Neural cell (in vitro differentiated cells): ENCODE measurements around the gene RCVRN. TPM values are rescaled to one million over a fixed set of nuclear protein-coding genes. Genes with fewer than 3 reads are reported as not detected.

Source experiments
- H2AFZ ChIP-seq: fragments of 200-600, 300-800 bp; sonication (generic), shearing (Covaris generic); 2 replicates; pipeline ENCODE4 v1.6.0; 2014; ENCODE audit warnings: low read depth, mild to moderate bottlenecking, antibody characterized with exemption, low read length, moderate library complexity
- H3F3A ChIP-seq: fragments of 200-600 bp; shearing (Covaris generic); 2 replicates; pipeline ENCODE4 v1.6.1; 2016; ENCODE audit warnings: mild to moderate bottlenecking, moderate library complexity, mixed read lengths, antibody characterized with exemption, low read length; ENCODE audit not compliant: insufficient read depth, poor library complexity, severe bottlenecking
- H3K27ac ChIP-seq: fragments of 200-600, 300-800 bp; sonication (generic), shearing (Covaris generic); 2 replicates; pipeline ENCODE4 v1.5.1; 2014; ENCODE audit warnings: mild to moderate bottlenecking, low read length, moderate library complexity
- H3K27me3 ChIP-seq: fragments of 300-800, 200-600 bp; sonication (generic), shearing (Covaris generic); 2 replicates; pipeline ENCODE4 v1.6.0; 2014; ENCODE audit warnings: mild to moderate bottlenecking, low read depth, low read length, moderate library complexity; ENCODE audit not compliant: insufficient read depth
- H3K36me3 ChIP-seq: fragments of 300-800, 200-600 bp; sonication (generic), shearing (Covaris generic); 2 replicates; pipeline ENCODE4 v1.5.1; 2014; ENCODE audit warnings: mild to moderate bottlenecking, antibody characterized with exemption, low read length, moderate library complexity; ENCODE audit not compliant: insufficient read depth
- H3K4me2 ChIP-seq: fragments of 300-800, 200-600 bp; sonication (generic), shearing (Covaris generic); 2 replicates; pipeline ENCODE4 v1.6.0; 2014; ENCODE audit warnings: mild to moderate bottlenecking, low read length
- H3K4me3 ChIP-seq: fragments of 300-800, 200-600 bp; sonication (generic), shearing (Covaris generic); 2 replicates; pipeline ENCODE4 v1.5.1; 2014; ENCODE audit warnings: mild to moderate bottlenecking, low read length, moderate library complexity
- H3K79me2 ChIP-seq: fragments of 200-600 bp; shearing (Covaris generic); replicated peaks from 2 replicates; pipeline ENCODE4 v1.6.0; 2014; ENCODE audit warnings: mild to moderate bottlenecking, low read length, moderate library complexity; ENCODE audit not compliant: insufficient read depth
- H3K9ac ChIP-seq: fragments of 300-800, 200-600 bp; sonication (generic), shearing (Covaris generic); 2 replicates; pipeline ENCODE4 v1.6.1; 2016; ENCODE audit warnings: mild to moderate bottlenecking, low read length, mixed read lengths
- H3K9me2 ChIP-seq: fragments of 200-600 bp; shearing (Covaris generic); 2 replicates; pipeline ENCODE4 v1.6.1; 2016; ENCODE audit warnings: mild to moderate bottlenecking, low read length, mixed read lengths; ENCODE audit not compliant: insufficient read depth
- H3K9me3 ChIP-seq: fragments of 200-600, 300-800 bp; sonication (generic), shearing (Covaris generic); 2 replicates; pipeline ENCODE4 v1.6.1; 2016; ENCODE audit warnings: mild to moderate bottlenecking, mixed run types, low read length, moderate library complexity, mixed read lengths
- H4K20me1 ChIP-seq: fragments of 200-600 bp; shearing (Covaris generic); 2 replicates; pipeline ENCODE4 v1.6.1; 2016; ENCODE audit warnings: mild to moderate bottlenecking, mixed run types; ENCODE audit not compliant: insufficient read depth
- EP300 ChIP-seq: fragments of 450-650 bp; conservative IDR thresholded peaks from 2 replicates; pipeline ENCODE4 v1.6.1; 2014; ENCODE audit warnings: antibody characterized with exemption, mild to moderate bottlenecking, moderate library complexity; ENCODE audit not compliant: poor library complexity, severe bottlenecking
- EZH2 ChIP-seq: fragments of 200-600, 300-800 bp; shearing (Covaris generic), sonication (generic); IDR thresholded peaks from 2 replicates; pipeline ENCODE4 v1.6.1; 2014; ENCODE audit warnings: antibody characterized with exemption, low read length, borderline replicate concordance, mild to moderate bottlenecking; ENCODE audit not compliant: insufficient read depth, poor library complexity, severe bottlenecking
- MXI1 ChIP-seq: fragments of 450-650 bp; conservative IDR thresholded peaks from 2 replicates; pipeline ENCODE4 v1.6.1; 2014; ENCODE audit warnings: antibody characterized with exemption, mild to moderate bottlenecking; ENCODE audit not compliant: poor library complexity, severe bottlenecking
- POLR2AphosphoS5 ChIP-seq: IDR thresholded peaks from 2 replicates; pipeline ENCODE4 v1.6.1; 2012
- RAD21 ChIP-seq: fragments of 450-650 bp; conservative IDR thresholded peaks from 2 replicates; pipeline ENCODE4 v1.6.1; 2014; ENCODE audit warnings: antibody characterized with exemption, mild to moderate bottlenecking, moderate library complexity
- SMC3 ChIP-seq: fragments of 450-650 bp; conservative IDR thresholded peaks from 2 replicates; pipeline ENCODE4 v1.6.1; 2014; ENCODE audit warnings: antibody characterized with exemption, mild to moderate bottlenecking, moderate library complexity; ENCODE audit not compliant: poor library complexity
- TAF1 ChIP-seq: IDR thresholded peaks from 2 replicates; pipeline ENCODE4 v1.6.1; 2012; ENCODE audit warnings: low read depth
- polyA plus RNA-seq: library from polyadenylated mRNA; depleted of rRNA; stranded (reverse); fragments of >200 nt; gene quantifications from 2 replicates; pipeline ENCODE4 v1.2.3, GENCODE V29; 2014
- TF ChIP-seq, protein P1 (sequence below): IDR thresholded peaks from 2 replicates; pipeline ENCODE4 v1.6.1; 2012; ENCODE audit warnings: borderline replicate concordance
- TF ChIP-seq, protein P2 (sequence below): fragments of 450-650 bp; IDR thresholded peaks from 2 replicates; pipeline ENCODE4 v1.5.1; 2014; ENCODE audit warnings: antibody characterized with exemption, mild to moderate bottlenecking, moderate library complexity; ENCODE audit not compliant: poor library complexity, severe bottlenecking

Gene RCVRN
- polyA plus RNA-seq, 1 donor from 2014 or later: 1.1 TPM

GRCh38 chr17:9887508-9887907 lies 17.6 kb downstream of the RCVRN start:
- H3K9me2 ChIP-seq: no peaks in the 10 kb centered on the region
- no peak overlapping the region for H3K4me3 ChIP-seq
- no peaks in the 10 kb centered on the region for H3K36me3 ChIP-seq
- H3F3A ChIP-seq: no peaks in the 10 kb centered on the region
- no peaks in the 10 kb centered on the region for H3K9me3 ChIP-seq
- H3K27ac ChIP-seq: no peak overlapping the region
- no peak overlapping the region for H2AFZ ChIP-seq
- H3K79me2 ChIP-seq: no peaks in the 10 kb centered on the region
- H4K20me1 ChIP-seq: no peaks in the 10 kb centered on the region
- no peak overlapping the region for H3K4me2 ChIP-seq
- no peak overlapping the region for H3K9ac ChIP-seq
- no peak for TF ChIP-seq TAF1
- no peak for TF ChIP-seq SMC3
- TF ChIP-seq RAD21: no peak
- TF ChIP-seq, protein P1, sequence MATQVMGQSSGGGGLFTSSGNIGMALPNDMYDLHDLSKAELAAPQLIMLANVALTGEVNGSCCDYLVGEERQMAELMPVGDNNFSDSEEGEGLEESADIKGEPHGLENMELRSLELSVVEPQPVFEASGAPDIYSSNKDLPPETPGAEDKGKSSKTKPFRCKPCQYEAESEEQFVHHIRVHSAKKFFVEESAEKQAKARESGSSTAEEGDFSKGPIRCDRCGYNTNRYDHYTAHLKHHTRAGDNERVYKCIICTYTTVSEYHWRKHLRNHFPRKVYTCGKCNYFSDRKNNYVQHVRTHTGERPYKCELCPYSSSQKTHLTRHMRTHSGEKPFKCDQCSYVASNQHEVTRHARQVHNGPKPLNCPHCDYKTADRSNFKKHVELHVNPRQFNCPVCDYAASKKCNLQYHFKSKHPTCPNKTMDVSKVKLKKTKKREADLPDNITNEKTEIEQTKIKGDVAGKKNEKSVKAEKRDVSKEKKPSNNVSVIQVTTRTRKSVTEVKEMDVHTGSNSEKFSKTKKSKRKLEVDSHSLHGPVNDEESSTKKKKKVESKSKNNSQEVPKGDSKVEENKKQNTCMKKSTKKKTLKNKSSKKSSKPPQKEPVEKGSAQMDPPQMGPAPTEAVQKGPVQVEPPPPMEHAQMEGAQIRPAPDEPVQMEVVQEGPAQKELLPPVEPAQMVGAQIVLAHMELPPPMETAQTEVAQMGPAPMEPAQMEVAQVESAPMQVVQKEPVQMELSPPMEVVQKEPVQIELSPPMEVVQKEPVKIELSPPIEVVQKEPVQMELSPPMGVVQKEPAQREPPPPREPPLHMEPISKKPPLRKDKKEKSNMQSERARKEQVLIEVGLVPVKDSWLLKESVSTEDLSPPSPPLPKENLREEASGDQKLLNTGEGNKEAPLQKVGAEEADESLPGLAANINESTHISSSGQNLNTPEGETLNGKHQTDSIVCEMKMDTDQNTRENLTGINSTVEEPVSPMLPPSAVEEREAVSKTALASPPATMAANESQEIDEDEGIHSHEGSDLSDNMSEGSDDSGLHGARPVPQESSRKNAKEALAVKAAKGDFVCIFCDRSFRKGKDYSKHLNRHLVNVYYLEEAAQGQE: no peak
- TF ChIP-seq EZH2: no peak
- no peak for TF ChIP-seq EP300
- no peak for TF ChIP-seq POLR2AphosphoS5
- TF ChIP-seq, protein P2, sequence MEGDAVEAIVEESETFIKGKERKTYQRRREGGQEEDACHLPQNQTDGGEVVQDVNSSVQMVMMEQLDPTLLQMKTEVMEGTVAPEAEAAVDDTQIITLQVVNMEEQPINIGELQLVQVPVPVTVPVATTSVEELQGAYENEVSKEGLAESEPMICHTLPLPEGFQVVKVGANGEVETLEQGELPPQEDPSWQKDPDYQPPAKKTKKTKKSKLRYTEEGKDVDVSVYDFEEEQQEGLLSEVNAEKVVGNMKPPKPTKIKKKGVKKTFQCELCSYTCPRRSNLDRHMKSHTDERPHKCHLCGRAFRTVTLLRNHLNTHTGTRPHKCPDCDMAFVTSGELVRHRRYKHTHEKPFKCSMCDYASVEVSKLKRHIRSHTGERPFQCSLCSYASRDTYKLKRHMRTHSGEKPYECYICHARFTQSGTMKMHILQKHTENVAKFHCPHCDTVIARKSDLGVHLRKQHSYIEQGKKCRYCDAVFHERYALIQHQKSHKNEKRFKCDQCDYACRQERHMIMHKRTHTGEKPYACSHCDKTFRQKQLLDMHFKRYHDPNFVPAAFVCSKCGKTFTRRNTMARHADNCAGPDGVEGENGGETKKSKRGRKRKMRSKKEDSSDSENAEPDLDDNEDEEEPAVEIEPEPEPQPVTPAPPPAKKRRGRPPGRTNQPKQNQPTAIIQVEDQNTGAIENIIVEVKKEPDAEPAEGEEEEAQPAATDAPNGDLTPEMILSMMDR: no peak
- no peak for TF ChIP-seq MXI1
- H3K27me3 ChIP-seq: no peaks in the 10 kb centered on the region

DNA sequence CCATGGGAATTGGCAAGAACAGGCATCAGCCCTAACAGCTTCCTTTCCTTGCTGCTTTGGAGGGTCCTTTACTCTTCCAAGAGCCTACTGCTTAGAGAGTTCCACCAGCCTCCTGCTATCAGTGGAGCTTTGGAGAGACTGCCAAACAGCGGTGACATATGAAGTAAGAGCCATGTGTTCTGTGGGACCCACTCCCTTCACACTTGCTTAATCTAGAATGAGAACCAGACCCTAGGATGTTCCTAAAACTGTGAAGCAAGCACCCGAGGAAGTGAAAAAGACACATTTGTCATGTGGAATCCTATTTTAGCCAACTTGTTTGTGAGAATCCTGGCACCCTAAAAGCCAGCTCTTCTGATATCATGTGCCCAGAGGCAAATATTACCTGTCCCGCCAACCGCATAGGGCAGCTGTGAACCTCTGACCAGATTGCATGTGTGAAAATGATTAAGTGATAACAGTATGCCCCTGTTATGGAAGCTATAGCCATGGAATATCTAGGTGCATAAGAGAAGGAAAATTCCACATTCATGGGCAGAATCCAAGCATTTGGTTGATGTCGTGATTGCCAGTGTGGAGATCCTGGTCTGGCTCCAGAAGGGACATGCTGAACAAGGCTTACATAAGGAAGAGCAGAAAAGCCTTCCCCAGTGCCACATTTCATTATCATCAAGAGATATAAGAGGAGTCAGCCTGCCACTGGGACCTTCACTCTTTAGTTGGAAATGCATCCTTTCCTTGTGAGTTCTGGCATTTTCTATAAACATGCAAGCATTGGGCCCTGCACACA lies 18.7 kb downstream of the RCVRN start:
- no peak overlapping the region for H2AFZ ChIP-seq
- no peaks in the 10 kb centered on the region for H3K36me3 ChIP-seq
- TF ChIP-seq TAF1: no peak
- no peak for TF ChIP-seq RAD21
- TF ChIP-seq EZH2: no peak
- no peak for TF ChIP-seq SMC3
- no peak for TF ChIP-seq MXI1
- TF ChIP-seq, protein P2: no peak
- TF ChIP-seq, protein P1: no peak
- no peak for TF ChIP-seq POLR2AphosphoS5
- TF ChIP-seq EP300: no peak
- H3K9me2 ChIP-seq: no peaks in the 10 kb centered on the region
- H4K20me1 ChIP-seq: no peaks in the 10 kb centered on the region
- H3F3A ChIP-seq: no peaks in the 10 kb centered on the region
- H3K27ac ChIP-seq: no peak overlapping the region
- no peak overlapping the region for H3K9ac ChIP-seq
- H3K79me2 ChIP-seq: no peaks in the 10 kb centered on the region
- H3K27me3 ChIP-seq: no peaks in the 10 kb centered on the region
- no peaks in the 10 kb centered on the region for H3K9me3 ChIP-seq
- no peak overlapping the region for H3K4me3 ChIP-seq
- no peak overlapping the region for H3K4me2 ChIP-seq
